ENCODE data around the gene IRF1.

The IRF1 gene

GRCh38 chr5:132489871-132490483 is 596 bp downstream of the IRF1 start:
- Histone ChIP-seq H3K79me2 (ENCODE audit: control insufficient read depth, insufficient read depth, low read length) (no peaks in the 10 kb centered on the region), H2BK120ac (ENCODE audit: low read depth, low read length) (no peak overlapping the region), H4K5ac (ENCODE audit: low read length) (no peak overlapping the region), H2BK15ac (replicated peaks; ENCODE audit: low read depth) (no peak overlapping the region), H3K56ac (ENCODE audit: low read length) (peak overlapping the region; percentile 81), H4K8ac (ENCODE audit: low read depth, low read length) (no peak overlapping the region), H3K4me2 (ENCODE audit: low read length) (peak overlapping the region; percentile 38), H3K4me1 (ENCODE audit: control insufficient read depth, low read depth, low read length) (peaks cover 3% of the 10 kb centered on the region), H2BK5ac (ENCODE audit: low read length) (no peak overlapping the region), H3K4me3 (ENCODE audit: low read length) (peak overlapping the region; percentile 23), H3K9ac (ENCODE audit: low read length) (peak overlapping the region; percentile 58), H3K18ac (ENCODE audit: low read length) (peak overlapping the region; percentile 46), H3K36me3 (ENCODE audit: control insufficient read depth, insufficient read depth, low read length) (peaks cover 9% of the 10 kb centered on the region), H2AK5ac (ENCODE audit: low read length) (no peak overlapping the region), H3K23ac (ENCODE audit: low read length) (peak overlapping the region; percentile 16), H3K27ac (ENCODE audit: low read depth, low read length) (no peak overlapping the region), H3K4ac (ENCODE audit: low read depth, low read length) (peak overlapping the region; percentile 44), H3K79me1 (ENCODE audit: low read length) (peaks cover 2% of the 10 kb centered on the region), H3K27me3 (ENCODE audit: insufficient read depth, low read length, poor library complexity) (no peaks in the 10 kb centered on the region)
- DNase-seq = no peak
- WGBS (ENCODE audit: extremely low coverage, insufficient coverage, low lambda C conversion rate) = no CpG with 5 or more reads among the region's 65 CpGs

GRCh38 chr5:132489051-132489770 is 1.4 kb downstream of the IRF1 start:
- Histone ChIP-seq H2BK120ac (ENCODE audit: low read depth, low read length) (no peak overlapping the region), H4K8ac (ENCODE audit: low read depth, low read length) (no peak overlapping the region)
- WGBS (ENCODE audit: extremely low coverage, insufficient coverage, low lambda C conversion rate) = no CpG with 5 or more reads among the region's 10 CpGs

GRCh38 chr5:132488590-132488989 is 2.0 kb downstream of the IRF1 start:
- no peak overlapping the region for H2BK15ac ChIP-seq (replicated peaks; ENCODE audit: low read depth)
- H3K56ac ChIP-seq (ENCODE audit: low read length) = no peak overlapping the region
- no peak overlapping the region for H3K4me3 ChIP-seq (ENCODE audit: low read length)
- peaks cover 2% of the 10 kb centered on the region for H3K79me1 ChIP-seq (ENCODE audit: low read length)
- H4K5ac ChIP-seq (ENCODE audit: low read length) = no peak overlapping the region
- no peak overlapping the region for H4K8ac ChIP-seq (ENCODE audit: low read depth, low read length)
- no peak overlapping the region for H3K9ac ChIP-seq (ENCODE audit: low read length)
- H3K18ac ChIP-seq (ENCODE audit: low read length) = no peak overlapping the region
- WGBS (ENCODE audit: extremely low coverage, insufficient coverage, low lambda C conversion rate) = no CpG with 5 or more reads among the region's 2 CpGs
- no peak overlapping the region for H3K27ac ChIP-seq (ENCODE audit: low read depth, low read length)
- H2BK120ac ChIP-seq (ENCODE audit: low read depth, low read length) = no peak overlapping the region
- H3K36me3 ChIP-seq (ENCODE audit: control insufficient read depth, insufficient read depth, low read length) = peaks cover 11% of the 10 kb centered on the region
- H3K4me1 ChIP-seq (ENCODE audit: control insufficient read depth, low read depth, low read length) = peaks cover 3% of the 10 kb centered on the region
- H3K23ac ChIP-seq (ENCODE audit: low read length) = no peak overlapping the region
- no peaks in the 10 kb centered on the region for H3K79me2 ChIP-seq (ENCODE audit: control insufficient read depth, insufficient read depth, low read length)
- H3K4ac ChIP-seq (ENCODE audit: low read depth, low read length) = no peak overlapping the region
- no peaks in the 10 kb centered on the region for H3K27me3 ChIP-seq (ENCODE audit: insufficient read depth, low read length, poor library complexity)
- H3K4me2 ChIP-seq (ENCODE audit: low read length) = no peak overlapping the region
- H2AK5ac ChIP-seq (ENCODE audit: low read length) = no peak overlapping the region
- no peak for DNase-seq
- no peak overlapping the region for H2BK5ac ChIP-seq (ENCODE audit: low read length)

More at GRCh38 chr5:132489051-132489770, 1.4 kb downstream of the IRF1 start:
- no peak overlapping the region for H3K27ac ChIP-seq (ENCODE audit: low read depth, low read length)
- H3K56ac ChIP-seq (ENCODE audit: low read length) = no peak overlapping the region
- H4K5ac ChIP-seq (ENCODE audit: low read length) = no peak overlapping the region
- peak overlapping the region; percentile 38 for H3K4me2 ChIP-seq (ENCODE audit: low read length)
- H3K9ac ChIP-seq (ENCODE audit: low read length) = peak overlapping the region; percentile 58
- no peaks in the 10 kb centered on the region for H3K27me3 ChIP-seq (ENCODE audit: insufficient read depth, low read length, poor library complexity)
- peaks cover 3% of the 10 kb centered on the region for H3K4me1 ChIP-seq (ENCODE audit: control insufficient read depth, low read depth, low read length)
- peaks cover 2% of the 10 kb centered on the region for H3K79me1 ChIP-seq (ENCODE audit: low read length)
- no peak overlapping the region for H3K4me3 ChIP-seq (ENCODE audit: low read length)
- no peak overlapping the region for H2BK5ac ChIP-seq (ENCODE audit: low read length)
- H3K23ac ChIP-seq (ENCODE audit: low read length) = no peak overlapping the region
- H3K36me3 ChIP-seq (ENCODE audit: control insufficient read depth, insufficient read depth, low read length) = peaks cover 9% of the 10 kb centered on the region
- no peak overlapping the region for H3K4ac ChIP-seq (ENCODE audit: low read depth, low read length)
- H2AK5ac ChIP-seq (ENCODE audit: low read length) = no peak overlapping the region
- H3K18ac ChIP-seq (ENCODE audit: low read length) = no peak overlapping the region
- H3K79me2 ChIP-seq (ENCODE audit: control insufficient read depth, insufficient read depth, low read length) = no peaks in the 10 kb centered on the region
- no peak for DNase-seq
- H2BK15ac ChIP-seq (replicated peaks; ENCODE audit: low read depth) = no peak overlapping the region

GRCh38 chr5:132487841-132488555 is 2.6 kb downstream of the IRF1 start:
- Histone ChIP-seq H3K18ac (ENCODE audit: low read length) (no peak overlapping the region), H4K8ac (ENCODE audit: low read depth, low read length) (no peak overlapping the region), H3K23ac (ENCODE audit: low read length) (no peak overlapping the region), H3K27me3 (ENCODE audit: insufficient read depth, low read length, poor library complexity) (no peaks in the 10 kb centered on the region), H3K79me1 (ENCODE audit: low read length) (peaks cover 2% of the 10 kb centered on the region), H3K4ac (ENCODE audit: low read depth, low read length) (no peak overlapping the region), H2BK15ac (replicated peaks; ENCODE audit: low read depth) (no peak overlapping the region), H3K4me3 (ENCODE audit: low read length) (no peak overlapping the region), H3K27ac (ENCODE audit: low read depth, low read length) (no peak overlapping the region), H3K79me2 (ENCODE audit: control insufficient read depth, insufficient read depth, low read length) (no peaks in the 10 kb centered on the region), H2AK5ac (ENCODE audit: low read length) (no peak overlapping the region), H3K36me3 (ENCODE audit: control insufficient read depth, insufficient read depth, low read length) (peaks cover 12% of the 10 kb centered on the region), H2BK5ac (ENCODE audit: low read length) (no peak overlapping the region), H3K56ac (ENCODE audit: low read length) (no peak overlapping the region), H4K5ac (ENCODE audit: low read length) (no peak overlapping the region), H3K4me1 (ENCODE audit: control insufficient read depth, low read depth, low read length) (peaks cover 3% of the 10 kb centered on the region), H2BK120ac (ENCODE audit: low read depth, low read length) (no peak overlapping the region), H3K9ac (ENCODE audit: low read length) (no peak overlapping the region), H3K4me2 (ENCODE audit: low read length) (no peak overlapping the region)
- DNase-seq = no peak
- no CpG with 5 or more reads among the region's 3 CpGs for WGBS (ENCODE audit: extremely low coverage, insufficient coverage, low lambda C conversion rate)

GRCh38 chr5:132487095-132487428 is 3.5 kb downstream of the IRF1 start:
- no peak overlapping the region for H2BK15ac ChIP-seq (replicated peaks; ENCODE audit: low read depth)
- H3K27me3 ChIP-seq (ENCODE audit: insufficient read depth, low read length, poor library complexity) = no peaks in the 10 kb centered on the region
- H4K8ac ChIP-seq (ENCODE audit: low read depth, low read length) = no peak overlapping the region
- H3K4ac ChIP-seq (ENCODE audit: low read depth, low read length) = no peak overlapping the region
- no peak overlapping the region for H2BK120ac ChIP-seq (ENCODE audit: low read depth, low read length)
- no peaks in the 10 kb centered on the region for H3K79me2 ChIP-seq (ENCODE audit: control insufficient read depth, insufficient read depth, low read length)
- no peak overlapping the region for H2BK5ac ChIP-seq (ENCODE audit: low read length)
- no peak overlapping the region for H3K4me2 ChIP-seq (ENCODE audit: low read length)
- peaks cover 2% of the 10 kb centered on the region for H3K79me1 ChIP-seq (ENCODE audit: low read length)
- H3K18ac ChIP-seq (ENCODE audit: low read length) = no peak overlapping the region
- H3K27ac ChIP-seq (ENCODE audit: low read depth, low read length) = no peak overlapping the region
- no peak overlapping the region for H4K5ac ChIP-seq (ENCODE audit: low read length)
- no peak overlapping the region for H2AK5ac ChIP-seq (ENCODE audit: low read length)
- peaks cover 2% of the 10 kb centered on the region for H3K4me1 ChIP-seq (ENCODE audit: control insufficient read depth, low read depth, low read length)
- no peak overlapping the region for H3K56ac ChIP-seq (ENCODE audit: low read length)
- no peak overlapping the region for H3K23ac ChIP-seq (ENCODE audit: low read length)
- no peak for DNase-seq
- no CpG with 5 or more reads among the region's 4 CpGs for WGBS (ENCODE audit: extremely low coverage, insufficient coverage, low lambda C conversion rate)
- peaks cover 12% of the 10 kb centered on the region for H3K36me3 ChIP-seq (ENCODE audit: control insufficient read depth, insufficient read depth, low read length)
- no peak overlapping the region for H3K4me3 ChIP-seq (ENCODE audit: low read length)
- H3K9ac ChIP-seq (ENCODE audit: low read length) = no peak overlapping the region
